Measurements from ENCODE around the gene BAIAP2L2. TPM values are rescaled to one million over a fixed set of nuclear protein-coding genes. Genes with fewer than 3 reads are reported as not detected.
A peak's percentile ranks its signal among the peaks of the same experiment; 100 is the strongest.

The BAIAP2L2 gene
- total RNA-seq, 1 donor from 2014 or later, result 1.6 TPM

DNA sequence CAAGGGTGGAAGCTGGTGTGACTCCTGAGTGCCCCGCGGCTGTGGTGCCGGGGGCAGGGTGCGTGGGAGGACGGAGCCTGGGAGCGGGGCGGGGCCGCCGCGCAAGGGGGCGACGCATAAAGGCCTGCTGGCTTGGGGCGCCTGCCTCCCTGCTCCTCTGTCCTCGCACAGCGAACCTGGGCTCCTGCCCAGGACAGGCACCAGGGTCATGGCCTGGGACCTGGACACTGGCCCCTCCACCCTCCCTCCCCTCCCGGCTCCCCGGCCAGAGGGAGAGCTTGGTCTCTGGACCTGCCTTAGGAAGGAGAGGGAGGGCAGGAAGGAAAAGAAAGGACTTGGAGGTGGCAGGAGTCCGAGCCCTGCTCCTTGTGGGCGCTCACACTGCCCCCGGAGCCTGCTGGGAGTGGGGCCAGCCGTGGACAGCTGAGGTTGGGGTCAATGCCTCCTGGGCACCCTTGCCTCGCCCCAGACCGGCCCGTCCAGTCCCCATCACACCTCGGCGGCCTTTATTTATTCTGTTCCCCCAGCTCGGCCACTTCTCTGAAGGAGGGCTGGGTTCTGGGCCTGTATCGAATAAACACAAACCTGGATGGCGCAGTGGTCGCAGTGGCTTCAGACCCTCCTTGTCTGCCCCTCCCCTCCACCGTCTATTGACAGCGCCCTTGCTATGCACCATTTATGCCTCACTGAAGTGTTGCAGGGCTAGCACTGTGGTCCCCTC lies 35.2 kb downstream of the BAIAP2L2 start:
- Mint-ChIP-seq H3K27me3 (ENCODE audit: low read depth) (no peaks in the 10 kb centered on the region), H3K27ac (no peak overlapping the region), H3K4me1 (no peaks in the 10 kb centered on the region), H3K9me3 (no peaks in the 10 kb centered on the region), H3K36me3 (peaks cover 13% of the 10 kb centered on the region), H3K4me3 (no peak overlapping the region)
- TF ChIP-seq, protein P1, sequence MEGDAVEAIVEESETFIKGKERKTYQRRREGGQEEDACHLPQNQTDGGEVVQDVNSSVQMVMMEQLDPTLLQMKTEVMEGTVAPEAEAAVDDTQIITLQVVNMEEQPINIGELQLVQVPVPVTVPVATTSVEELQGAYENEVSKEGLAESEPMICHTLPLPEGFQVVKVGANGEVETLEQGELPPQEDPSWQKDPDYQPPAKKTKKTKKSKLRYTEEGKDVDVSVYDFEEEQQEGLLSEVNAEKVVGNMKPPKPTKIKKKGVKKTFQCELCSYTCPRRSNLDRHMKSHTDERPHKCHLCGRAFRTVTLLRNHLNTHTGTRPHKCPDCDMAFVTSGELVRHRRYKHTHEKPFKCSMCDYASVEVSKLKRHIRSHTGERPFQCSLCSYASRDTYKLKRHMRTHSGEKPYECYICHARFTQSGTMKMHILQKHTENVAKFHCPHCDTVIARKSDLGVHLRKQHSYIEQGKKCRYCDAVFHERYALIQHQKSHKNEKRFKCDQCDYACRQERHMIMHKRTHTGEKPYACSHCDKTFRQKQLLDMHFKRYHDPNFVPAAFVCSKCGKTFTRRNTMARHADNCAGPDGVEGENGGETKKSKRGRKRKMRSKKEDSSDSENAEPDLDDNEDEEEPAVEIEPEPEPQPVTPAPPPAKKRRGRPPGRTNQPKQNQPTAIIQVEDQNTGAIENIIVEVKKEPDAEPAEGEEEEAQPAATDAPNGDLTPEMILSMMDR (IDR thresholded peaks at IDR 0.05; ENCODE audit: unreplicated experiment), result no peak
- no peak for DNase-seq (ENCODE audit: low spot score in 2 of 2, unreplicated experiment in 2 of 2)

DNA sequence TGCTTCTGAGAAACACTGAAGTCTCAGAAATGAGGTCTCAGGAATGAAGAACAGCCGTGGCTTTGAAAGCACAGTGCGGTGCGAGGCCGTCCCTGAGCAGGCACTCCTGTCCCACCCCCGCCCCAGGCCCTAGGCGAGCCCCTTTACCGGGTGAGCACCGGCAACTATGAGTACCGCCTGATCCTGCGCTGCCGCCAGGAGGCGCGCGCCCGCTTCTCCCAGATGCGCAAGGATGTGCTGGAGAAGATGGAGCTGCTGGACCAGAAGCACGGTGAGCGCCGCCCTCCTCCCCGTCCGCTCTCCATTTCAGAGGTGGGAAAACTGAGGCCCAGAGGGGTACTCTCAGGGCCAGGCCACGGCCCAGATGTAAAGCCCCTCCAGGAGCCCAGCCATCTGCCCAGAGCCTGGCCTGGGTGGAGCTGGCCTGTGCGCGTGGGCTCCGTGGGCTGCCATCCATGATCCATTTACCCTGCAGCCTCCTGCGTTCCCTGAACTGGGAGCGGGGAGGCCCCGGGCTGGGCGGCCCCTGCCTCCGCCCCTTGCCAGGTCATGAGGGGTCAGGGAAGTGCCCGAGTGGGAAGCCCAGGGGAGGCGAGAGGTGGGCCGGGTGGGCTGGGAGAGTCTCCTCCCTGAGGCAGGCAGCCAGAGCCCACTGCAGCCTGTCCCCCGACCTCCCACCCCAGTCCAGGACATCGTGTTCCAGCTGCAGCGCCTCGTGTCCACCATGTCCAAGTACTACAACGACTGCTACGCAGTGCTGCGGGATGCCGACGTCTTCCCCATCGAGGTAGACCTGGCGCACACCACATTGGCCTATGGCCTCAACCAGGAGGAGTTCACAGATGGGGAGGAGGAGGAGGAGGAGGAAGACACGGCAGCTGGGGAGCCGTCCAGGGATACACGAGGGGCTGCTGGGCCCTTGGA lies 36.0 kb downstream of the BAIAP2L2 start:
- Mint-ChIP-seq H3K36me3 (peaks cover 13% of the 10 kb centered on the region), H3K27me3 (ENCODE audit: low read depth) (no peaks in the 10 kb centered on the region), H3K27ac (no peak overlapping the region), H3K4me1 (no peaks in the 10 kb centered on the region), H3K4me3 (no peak overlapping the region), H3K9me3 (no peaks in the 10 kb centered on the region)
- TF ChIP-seq, protein P1 (IDR thresholded peaks at IDR 0.05; ENCODE audit: unreplicated experiment), result peak; percentile 25
- DNase-seq (ENCODE audit: low spot score in 2 of 2, unreplicated experiment in 2 of 2), result no peak

DNA sequence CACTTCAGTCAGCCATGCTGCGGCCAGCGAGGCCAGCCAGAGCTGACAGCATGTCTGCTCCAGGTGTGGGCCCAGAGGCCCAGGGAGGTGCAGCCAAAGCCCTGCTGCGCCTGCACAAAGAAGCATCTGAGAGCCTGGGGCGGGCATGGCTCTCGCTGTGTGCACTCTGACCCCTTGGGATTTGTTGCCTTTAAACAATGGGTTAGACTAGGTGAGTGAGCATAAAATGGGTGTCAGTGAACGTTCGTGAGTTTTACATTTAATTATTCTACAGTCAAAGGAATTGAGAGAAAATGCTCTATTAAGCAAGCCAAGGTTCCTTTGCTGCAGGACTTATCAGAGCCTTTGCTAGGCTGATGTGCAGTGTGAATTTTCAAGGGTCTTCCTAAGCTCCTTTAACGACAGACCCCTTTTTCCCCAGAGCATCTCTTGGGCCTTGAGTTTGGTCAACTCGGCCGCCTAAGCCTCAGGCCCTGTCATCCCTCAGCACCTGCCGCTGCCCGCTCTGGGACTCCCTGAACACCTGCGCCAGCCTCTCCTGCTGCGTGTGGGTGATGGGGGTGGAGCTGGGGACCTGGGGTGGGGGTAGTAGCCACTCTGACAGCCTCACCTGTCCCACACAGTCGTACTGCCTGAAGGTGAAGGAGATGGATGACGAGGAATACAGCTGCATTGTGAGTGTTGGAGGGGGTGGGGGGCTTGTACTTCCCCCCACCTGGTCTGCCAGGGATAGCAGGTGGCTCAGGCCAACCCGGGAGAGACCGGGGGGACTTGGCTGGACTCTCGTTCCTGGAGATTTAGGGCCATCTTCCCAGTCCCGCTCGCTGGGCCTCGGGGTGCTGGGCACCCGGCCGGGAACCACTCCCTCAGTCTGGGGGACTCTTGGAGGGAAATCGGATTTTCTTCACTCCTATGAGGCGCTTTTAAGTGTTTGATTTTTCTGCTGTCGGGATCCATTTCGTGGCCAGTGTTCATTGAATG lies 37.0 kb downstream of the BAIAP2L2 start:
- no peak overlapping the region for H3K4me3 Mint-ChIP-seq
- no peaks in the 10 kb centered on the region for H3K4me1 Mint-ChIP-seq
- peaks cover 13% of the 10 kb centered on the region for H3K36me3 Mint-ChIP-seq
- TF ChIP-seq, protein P1 (IDR thresholded peaks at IDR 0.05; ENCODE audit: unreplicated experiment), result no peak
- H3K9me3 Mint-ChIP-seq, result no peaks in the 10 kb centered on the region
- no peak for DNase-seq (ENCODE audit: low spot score in 2 of 2, unreplicated experiment in 2 of 2)
- no peaks in the 10 kb centered on the region for H3K27me3 Mint-ChIP-seq (ENCODE audit: low read depth)
- no peak overlapping the region for H3K27ac Mint-ChIP-seq

DNA sequence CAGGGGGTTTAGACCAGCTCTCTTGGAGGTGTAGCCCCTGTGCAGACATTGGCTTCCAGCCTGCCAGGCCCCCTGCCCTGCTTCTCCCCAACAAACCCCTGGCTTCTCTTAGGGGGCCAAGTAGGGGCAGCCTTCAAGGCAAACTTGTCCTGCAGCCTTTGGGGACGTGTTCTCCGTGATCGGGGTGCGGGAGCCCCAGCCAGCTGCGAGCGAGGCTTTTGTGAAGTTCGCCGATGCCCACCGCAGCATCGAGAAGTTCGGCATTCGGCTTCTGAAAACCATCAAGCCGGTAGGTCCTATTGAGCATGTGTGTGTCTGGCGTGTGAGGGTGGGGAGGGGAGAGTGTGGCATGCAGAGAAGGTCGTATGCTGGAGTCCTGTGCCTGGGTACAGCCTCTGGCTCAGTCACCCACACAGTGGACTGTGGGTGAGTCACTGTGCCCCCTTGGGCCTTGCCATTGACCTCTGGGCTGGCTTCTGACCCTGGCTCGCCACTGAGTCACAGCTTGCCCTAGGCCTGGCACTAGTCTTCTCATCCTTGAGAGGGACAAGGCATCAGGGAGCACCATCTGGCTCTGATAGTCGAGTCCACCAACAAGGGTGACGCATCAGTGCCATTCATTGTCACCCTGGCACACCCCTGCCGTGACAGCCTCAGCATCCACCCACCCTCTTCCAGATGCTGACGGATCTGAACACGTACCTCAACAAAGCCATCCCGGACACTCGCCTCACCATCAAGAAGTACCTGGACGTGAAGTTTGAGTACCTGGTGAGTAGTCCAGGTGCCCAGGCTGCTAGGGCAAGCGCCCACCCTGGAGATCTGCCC lies 37.9 kb downstream of the BAIAP2L2 start:
- no peaks in the 10 kb centered on the region for H3K4me1 Mint-ChIP-seq
- peaks cover 18% of the 10 kb centered on the region for H3K36me3 Mint-ChIP-seq
- no peaks in the 10 kb centered on the region for H3K27me3 Mint-ChIP-seq (ENCODE audit: low read depth)
- DNase-seq (ENCODE audit: low spot score in 2 of 2, unreplicated experiment in 2 of 2), result no peak
- TF ChIP-seq, protein P1 (IDR thresholded peaks at IDR 0.05; ENCODE audit: unreplicated experiment), result no peak
- no peak overlapping the region for H3K4me3 Mint-ChIP-seq
- H3K27ac Mint-ChIP-seq, result no peak overlapping the region
- no peaks in the 10 kb centered on the region for H3K9me3 Mint-ChIP-seq

Data from mesothelial cell of epicardium (in vitro differentiated cells).